HG02938 (cell line): ENCODE results near the gene LRP1B.
"Not testable (repeated sequence)": the region's sequence is repeated elsewhere in the genome, so short reads cannot be mapped to it uniquely, and the experiment has no call there.

Experiments
- ATAC-seq: cut with Tn5 transposase; IDR thresholded peaks from one replicate; pipeline ENCODE4 v1.9.1; 2021; ENCODE audit warnings: mild to moderate bottlenecking, moderate library complexity; ENCODE audit not compliant: unreplicated experiment

Gene LRP1B

GRCh38 chr2:140422759-140423158, 1708.1 kb downstream of the LRP1B start:
- ATAC-seq, result no peak

DNA sequence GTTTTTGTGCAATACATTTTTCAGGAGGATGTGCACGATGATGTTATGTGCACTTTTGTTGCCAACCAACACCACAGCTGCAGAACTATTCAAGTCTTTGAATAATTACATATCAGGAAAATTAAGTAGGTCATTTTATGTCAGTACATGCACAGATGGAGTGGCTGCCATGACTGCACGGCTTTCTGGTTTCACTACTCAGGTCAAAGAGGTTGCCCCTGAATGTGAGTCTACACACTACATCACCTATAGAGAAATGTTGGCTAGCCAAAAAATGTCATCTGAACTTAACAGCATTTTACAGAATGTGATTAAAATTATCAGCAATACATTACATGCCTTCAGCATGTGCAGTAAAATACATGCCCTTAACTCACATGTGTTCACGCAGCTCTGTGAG, 1713.3 kb downstream of the LRP1B start:
- no peak for ATAC-seq

DNA sequence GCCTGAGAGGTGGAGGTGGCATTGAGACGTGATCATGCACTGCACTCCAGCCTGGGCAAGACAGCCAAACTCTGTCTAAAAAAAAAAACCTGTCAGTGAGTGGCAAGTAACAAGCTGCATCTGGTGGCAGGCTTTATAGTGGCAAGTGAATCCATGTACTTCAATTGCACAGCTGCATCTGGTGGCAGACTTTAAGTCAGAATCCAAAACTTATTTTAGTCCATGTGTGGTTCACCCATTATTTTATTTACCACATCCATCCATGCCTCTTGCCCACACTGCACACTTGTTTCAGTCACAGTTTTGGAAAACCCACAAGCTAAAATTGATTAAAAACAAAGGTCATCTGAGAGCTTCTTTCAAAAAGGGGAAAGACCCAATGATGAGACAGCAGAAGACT, 1714.2 kb downstream of the LRP1B start:
- ATAC-seq, result no peak

GRCh38 chr2:140415035-140415434, 1715.8 kb downstream of the LRP1B start:
- not testable (repeated sequence) for ATAC-seq

DNA sequence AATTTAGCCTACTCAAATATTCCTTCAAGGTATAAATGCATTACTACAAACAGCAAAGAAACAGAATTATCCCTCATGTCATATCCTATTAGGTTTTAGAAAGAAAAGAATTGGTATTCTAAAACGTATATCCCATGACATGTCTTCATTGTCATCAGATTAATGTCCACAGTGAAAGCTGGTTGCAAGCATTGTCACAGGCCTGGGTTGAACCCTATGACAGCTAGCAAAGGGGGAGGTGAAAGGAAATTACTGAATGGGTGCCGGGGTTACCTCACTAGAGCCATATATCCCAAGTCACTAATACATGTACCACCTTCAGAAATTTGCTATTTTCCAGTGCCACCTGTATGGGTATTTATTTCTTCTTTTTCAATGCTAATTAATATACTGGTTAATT, 1720.1 kb downstream of the LRP1B start:
- ATAC-seq, result no peak

DNA sequence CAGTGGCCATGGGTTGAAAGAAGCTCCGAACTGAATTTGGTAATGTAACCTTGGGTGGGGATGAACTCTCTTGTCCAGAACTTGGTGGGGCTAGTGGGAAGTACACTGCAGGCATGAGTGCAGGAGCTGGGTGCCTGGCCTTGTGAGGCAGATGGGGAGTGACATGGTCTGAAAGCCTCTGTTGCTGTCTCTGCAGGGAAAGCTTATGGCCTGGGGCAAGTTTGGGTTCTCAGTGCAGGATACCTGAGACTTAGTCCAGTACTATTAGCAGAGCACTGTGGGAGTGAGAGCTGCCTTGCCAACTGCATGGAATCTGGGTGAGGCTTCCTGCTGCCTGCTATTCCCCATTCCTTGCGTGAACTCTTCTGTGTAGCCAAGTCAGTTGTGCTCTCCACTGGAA, 1729.8 kb downstream of the LRP1B start:
- ATAC-seq, result no peak

- no peak for ATAC-seq
Measured at GRCh38 chr2:140392824-140393223, 1738.0 kb downstream of the LRP1B start.

GRCh38 chr2:140384946-140385345, 1745.9 kb downstream of the LRP1B start:
- no peak for ATAC-seq

DNA sequence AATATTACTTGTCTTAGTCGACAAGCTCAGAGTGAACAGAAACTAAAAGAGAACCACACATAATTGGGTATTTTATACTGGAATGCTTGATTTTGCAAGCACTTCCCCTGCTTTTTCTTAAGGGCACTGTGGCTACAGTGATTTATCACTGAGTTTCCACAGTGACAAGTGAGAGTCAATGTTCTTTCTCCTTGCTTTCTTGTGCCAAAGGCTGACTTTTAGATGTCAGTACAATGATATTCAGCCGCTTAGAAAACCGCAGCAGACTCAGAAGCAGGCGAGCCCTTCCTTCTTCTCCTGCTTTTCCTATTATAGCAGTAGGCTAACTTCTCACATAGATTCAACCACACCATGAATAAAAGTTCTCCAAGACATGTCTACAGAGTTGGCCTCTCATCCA, 1747.0 kb downstream of the LRP1B start:
- ATAC-seq, result no peak

- no peak for ATAC-seq
Measured at GRCh38 chr2:140376686-140377085, 1754.1 kb downstream of the LRP1B start.

GRCh38 chr2:140363131-140363530, 1767.7 kb downstream of the LRP1B start:
- no peak for ATAC-seq

DNA sequence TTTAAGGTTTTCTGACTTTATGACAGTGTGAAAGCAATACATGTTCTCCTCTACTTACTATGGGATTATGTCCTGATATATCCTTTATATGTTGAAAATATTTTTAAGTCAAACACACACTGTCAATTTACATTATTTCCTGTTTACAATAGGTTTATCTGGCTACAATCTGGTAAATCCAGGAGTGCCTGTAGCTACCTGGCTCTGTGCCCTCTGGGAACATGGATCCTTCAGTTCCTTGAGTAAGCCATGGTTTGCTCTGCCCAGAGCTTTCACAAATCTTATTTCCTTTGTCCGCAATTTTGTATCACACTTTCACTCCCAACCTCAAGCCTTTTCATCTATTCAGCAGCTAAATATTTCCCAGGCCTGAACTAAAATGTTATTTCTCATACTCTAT, 1768.5 kb downstream of the LRP1B start:
- no peak for ATAC-seq

- ATAC-seq, result no peak
Measured at GRCh38 chr2:140359056-140359771, 1771.6 kb downstream of the LRP1B start.

GRCh38 chr2:140356697-140357096, 1774.1 kb downstream of the LRP1B start:
- ATAC-seq, result no peak

- ATAC-seq, result no peak
Measured at GRCh38 chr2:140355511-140356090, 1775.2 kb downstream of the LRP1B start.

DNA sequence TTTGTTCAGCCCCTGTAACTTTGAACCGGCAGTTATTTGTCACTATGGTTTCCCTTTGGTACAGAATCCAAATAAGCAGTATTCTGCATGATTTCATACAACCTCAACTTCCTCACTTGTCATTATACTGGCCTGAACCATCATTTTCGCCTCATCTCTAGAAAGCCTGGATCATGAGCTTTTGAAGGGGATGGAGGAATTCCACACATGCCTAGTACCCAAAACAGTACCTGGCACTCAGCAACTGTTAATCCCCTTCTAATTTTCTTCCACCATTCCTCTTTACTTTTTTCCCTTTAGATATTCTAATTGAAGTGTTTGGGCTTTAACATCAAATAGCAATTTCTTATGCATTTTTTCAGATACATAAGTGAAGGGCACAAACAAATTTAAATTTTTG, 1776.3 kb downstream of the LRP1B start:
- ATAC-seq, result no peak

DNA sequence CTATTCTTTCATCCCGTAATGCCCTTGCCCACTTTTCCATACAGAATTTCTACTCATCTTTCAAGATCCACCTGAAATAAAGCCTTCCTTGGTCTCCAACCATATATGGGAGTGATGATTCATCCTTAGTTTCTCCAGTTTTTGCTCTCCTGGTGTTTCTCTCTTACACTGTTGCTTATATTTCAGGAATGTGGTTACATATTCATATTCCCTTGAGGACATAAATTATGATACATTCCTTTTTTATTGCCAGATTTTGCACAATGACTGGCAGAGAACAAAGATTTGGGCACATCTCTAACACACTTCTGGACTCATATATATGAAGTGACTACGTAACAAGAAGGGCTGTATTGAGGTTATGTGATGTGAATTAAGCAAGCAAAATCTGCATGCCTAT, 1777.3 kb downstream of the LRP1B start:
- no peak for ATAC-seq

GRCh38 chr2:140351692-140352091, 1779.1 kb downstream of the LRP1B start:
- ATAC-seq, result no peak

DNA sequence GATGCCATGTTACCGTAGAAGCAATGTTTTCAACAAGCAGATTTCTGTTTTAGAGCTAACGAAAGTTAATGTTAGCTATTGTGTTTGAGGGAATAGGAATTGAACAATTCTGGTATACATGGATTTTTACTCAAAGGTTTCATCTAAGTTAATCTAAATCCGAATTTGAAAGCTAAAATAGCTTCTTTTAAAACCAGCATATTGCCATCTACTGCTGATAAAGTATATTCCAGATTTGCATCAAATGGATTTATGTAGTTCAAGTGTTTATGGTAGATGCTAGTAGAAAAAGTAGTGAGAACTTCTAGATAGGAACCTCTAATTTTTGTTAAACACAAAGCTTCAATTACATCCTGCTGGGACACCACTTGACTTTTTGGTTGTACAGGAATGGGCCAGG, 1781.1 kb downstream of the LRP1B start:
- no peak for ATAC-seq

DNA sequence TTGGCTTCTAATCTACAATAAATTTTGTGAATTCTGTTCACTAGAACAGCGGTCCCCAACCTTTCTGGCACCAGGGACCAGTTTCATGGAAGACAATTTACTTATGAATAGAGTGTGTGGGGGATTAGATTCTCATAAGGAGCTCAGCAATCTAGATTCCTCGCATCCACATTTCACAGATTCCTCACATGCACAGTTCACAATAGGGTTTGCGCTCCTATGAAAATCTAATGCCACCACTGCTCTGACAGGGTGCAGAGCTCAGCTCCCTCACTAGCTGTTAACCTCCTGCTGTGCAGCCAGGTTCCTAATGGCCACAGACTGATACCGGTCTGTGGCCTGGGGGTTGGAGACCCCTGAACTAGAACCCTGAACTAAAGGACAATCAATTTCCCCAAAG, 1782.0 kb downstream of the LRP1B start:
- ATAC-seq, result no peak

DNA sequence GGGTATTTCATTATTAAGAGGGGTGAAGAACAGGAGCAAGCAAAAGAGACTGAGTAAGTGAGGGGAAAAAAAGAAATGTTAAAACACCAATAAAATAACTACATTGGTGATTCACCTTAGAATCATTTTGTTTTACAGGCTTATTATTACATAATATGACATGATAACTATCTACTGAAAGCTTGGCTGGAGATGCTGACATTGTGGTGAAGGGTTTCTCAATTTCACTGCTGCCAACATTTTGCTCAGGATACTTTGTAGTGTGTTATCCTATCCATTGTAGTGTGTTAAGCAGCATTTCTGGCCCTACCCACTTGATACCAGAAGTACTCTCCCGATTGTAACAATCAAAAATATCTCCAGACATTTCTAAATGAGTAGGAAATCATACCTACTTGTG, 1786.0 kb downstream of the LRP1B start:
- ATAC-seq, result no peak

DNA sequence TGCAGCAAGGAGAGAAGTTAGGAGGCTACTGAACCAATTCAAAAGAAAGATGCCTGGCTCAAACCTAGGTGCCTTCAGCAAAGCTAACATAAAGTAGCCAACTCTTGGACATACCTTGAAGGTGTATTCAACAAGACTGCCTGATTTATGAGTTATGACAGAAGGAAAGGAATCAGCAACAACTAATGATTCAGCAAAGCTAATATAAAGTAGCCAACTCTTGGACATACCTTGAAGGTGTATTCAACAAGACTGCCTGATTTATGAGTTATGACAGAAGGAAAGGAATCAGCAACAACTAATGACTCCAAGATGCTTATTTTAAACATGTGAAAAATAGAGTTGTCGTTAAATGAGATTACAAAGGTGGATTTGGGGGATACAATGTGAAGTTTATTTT, 1786.5 kb downstream of the LRP1B start:
- not testable (repeated sequence) for ATAC-seq

GRCh38 chr2:140338795-140339194, 1792.0 kb downstream of the LRP1B start:
- ATAC-seq, result no peak
